ENCODE results near the gene MAX. TPM values are rescaled to one million over a fixed set of nuclear protein-coding genes. Genes with fewer than 3 reads are reported as not detected.

The MAX gene
- total RNA-seq, 6 experiments from 2014 or later: 15.7 to 38.0 (median 31.7) TPM

GRCh38 chr14:65057695-65058094 lies 44.6 kb downstream of the MAX start:
- peaks cover 0 to 5% (median 0%) of the 10 kb centered on the region in 4 donors for H3K4me1 ChIP-seq
- no peak for DNase-seq
- peaks cover 0 to 16% (median 4%) of the 10 kb centered on the region in 4 donors for H3K36me3 ChIP-seq
- H3K4me3 ChIP-seq: no peak overlapping the region
- intact Hi-C loops (cut with DNase I): no loop called here
- TF ChIP-seq POLR2A (IDR thresholded peaks at IDR 0.05): no peak
- TF ChIP-seq, protein P1, sequence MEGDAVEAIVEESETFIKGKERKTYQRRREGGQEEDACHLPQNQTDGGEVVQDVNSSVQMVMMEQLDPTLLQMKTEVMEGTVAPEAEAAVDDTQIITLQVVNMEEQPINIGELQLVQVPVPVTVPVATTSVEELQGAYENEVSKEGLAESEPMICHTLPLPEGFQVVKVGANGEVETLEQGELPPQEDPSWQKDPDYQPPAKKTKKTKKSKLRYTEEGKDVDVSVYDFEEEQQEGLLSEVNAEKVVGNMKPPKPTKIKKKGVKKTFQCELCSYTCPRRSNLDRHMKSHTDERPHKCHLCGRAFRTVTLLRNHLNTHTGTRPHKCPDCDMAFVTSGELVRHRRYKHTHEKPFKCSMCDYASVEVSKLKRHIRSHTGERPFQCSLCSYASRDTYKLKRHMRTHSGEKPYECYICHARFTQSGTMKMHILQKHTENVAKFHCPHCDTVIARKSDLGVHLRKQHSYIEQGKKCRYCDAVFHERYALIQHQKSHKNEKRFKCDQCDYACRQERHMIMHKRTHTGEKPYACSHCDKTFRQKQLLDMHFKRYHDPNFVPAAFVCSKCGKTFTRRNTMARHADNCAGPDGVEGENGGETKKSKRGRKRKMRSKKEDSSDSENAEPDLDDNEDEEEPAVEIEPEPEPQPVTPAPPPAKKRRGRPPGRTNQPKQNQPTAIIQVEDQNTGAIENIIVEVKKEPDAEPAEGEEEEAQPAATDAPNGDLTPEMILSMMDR (IDR thresholded peaks at IDR 0.05): no peak
- ATAC-seq: no peak
- no peaks in the 10 kb centered on the region for H3K27me3 ChIP-seq
- H3K27ac ChIP-seq: no peak overlapping the region
- H3K9me3 ChIP-seq: no peaks in the 10 kb centered on the region

DNA sequence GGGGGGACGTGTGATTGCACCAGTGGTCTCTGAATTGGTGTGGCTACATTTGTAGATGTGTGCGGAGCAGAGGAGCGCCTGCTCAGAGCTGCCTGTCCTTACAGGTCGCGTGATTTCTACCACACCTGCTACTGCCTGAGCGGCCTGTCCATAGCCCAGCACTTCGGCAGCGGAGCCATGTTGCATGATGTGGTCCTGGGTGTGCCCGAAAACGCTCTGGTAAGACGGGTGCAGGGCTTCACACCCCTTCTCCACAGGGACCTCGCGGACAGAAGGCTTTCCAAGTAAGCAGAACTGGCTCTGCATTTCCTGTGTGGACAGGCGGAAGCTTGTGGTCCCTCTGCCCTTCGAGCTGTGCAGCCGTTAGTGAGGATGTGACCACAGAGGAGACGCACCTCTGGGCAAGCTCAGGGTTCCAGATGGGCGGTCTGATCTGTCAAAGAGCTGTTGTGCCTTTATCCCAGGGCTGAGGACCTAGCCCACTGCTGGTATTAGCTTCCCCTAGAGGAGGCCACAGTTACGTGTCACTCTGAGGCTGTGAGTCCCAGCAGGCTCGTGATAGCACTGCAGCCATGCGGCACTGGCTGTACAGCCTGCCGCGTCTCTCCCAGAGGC lies 47.7 kb downstream of the MAX start:
- Histone ChIP-seq H3K27me3 (no peaks in the 10 kb centered on the region), H3K4me3 (no peak overlapping the region), H3K9me3 (no peaks in the 10 kb centered on the region), H3K27ac (no peak overlapping the region), H3K36me3 (peaks cover 0 to 4% (median 0%) of the 10 kb centered on the region in 4 donors), H3K4me1 (peaks cover 0 to 7% (median 0%) of the 10 kb centered on the region in 4 donors)
- intact Hi-C loops (cut with DNase I): no loop called here
- WGBS (ENCODE audit: insufficient coverage, low coverage, low lambda C conversion rate, missing lambda C conversion rate): 76% methylated on average over 10 of the region's 23 CpGs
- TF ChIP-seq, protein P1 (IDR thresholded peaks at IDR 0.05): no peak
- TF ChIP-seq POLR2A (IDR thresholded peaks at IDR 0.05): no peak
- DNase-seq: peak in 1 of 3 donors; percentile 47
- peak; percentile 52 to 63 (median 59) for ATAC-seq

GRCh38 chr14:65053466-65053865 lies 48.9 kb downstream of the MAX start:
- H3K4me3 ChIP-seq: no peak overlapping the region
- H3K9me3 ChIP-seq: no peaks in the 10 kb centered on the region
- no peaks in the 10 kb centered on the region for H3K36me3 ChIP-seq
- no peak for DNase-seq
- intact Hi-C loops (cut with DNase I): no loop called here
- H3K27me3 ChIP-seq: no peaks in the 10 kb centered on the region
- ATAC-seq: no peak
- 92% methylated on average over 2 of the region's 3 CpGs for WGBS (ENCODE audit: insufficient coverage, low coverage, low lambda C conversion rate, missing lambda C conversion rate)
- TF ChIP-seq, protein P1 (IDR thresholded peaks at IDR 0.05): no peak
- no peak for TF ChIP-seq POLR2A (IDR thresholded peaks at IDR 0.05)
- peaks cover 0 to 7% (median 0%) of the 10 kb centered on the region in 4 donors for H3K4me1 ChIP-seq
- H3K27ac ChIP-seq: no peak overlapping the region

GRCh38 chr14:65052832-65053231 lies 49.5 kb downstream of the MAX start:
- intact Hi-C loops (cut with DNase I): no loop called here
- H3K4me1 ChIP-seq: peaks cover 0 to 7% (median 0%) of the 10 kb centered on the region in 4 donors
- no peaks in the 10 kb centered on the region for H3K27me3 ChIP-seq
- H3K4me3 ChIP-seq: no peak overlapping the region
- no peak overlapping the region for H3K27ac ChIP-seq
- peak; percentile 18 to 42 (median 28) for ATAC-seq
- DNase-seq: no peak
- WGBS (ENCODE audit: insufficient coverage, low coverage, low lambda C conversion rate, missing lambda C conversion rate): 62% methylated on average over 3 of the region's 4 CpGs
- no peaks in the 10 kb centered on the region for H3K36me3 ChIP-seq
- no peaks in the 10 kb centered on the region for H3K9me3 ChIP-seq
- TF ChIP-seq, protein P1 (IDR thresholded peaks at IDR 0.05): no peak
- TF ChIP-seq POLR2A (IDR thresholded peaks at IDR 0.05): no peak

Measured in right lobe of liver (tissue), 6 donors.